ENCODE data around the gene MTAP. TPM values are rescaled to one million over a fixed set of nuclear protein-coding genes. Genes with fewer than 3 reads are reported as not detected.

Gene MTAP
- not detected in 2 replicates for total RNA-seq (2014; rRNA removed; shearing (Covaris generic))

DNA sequence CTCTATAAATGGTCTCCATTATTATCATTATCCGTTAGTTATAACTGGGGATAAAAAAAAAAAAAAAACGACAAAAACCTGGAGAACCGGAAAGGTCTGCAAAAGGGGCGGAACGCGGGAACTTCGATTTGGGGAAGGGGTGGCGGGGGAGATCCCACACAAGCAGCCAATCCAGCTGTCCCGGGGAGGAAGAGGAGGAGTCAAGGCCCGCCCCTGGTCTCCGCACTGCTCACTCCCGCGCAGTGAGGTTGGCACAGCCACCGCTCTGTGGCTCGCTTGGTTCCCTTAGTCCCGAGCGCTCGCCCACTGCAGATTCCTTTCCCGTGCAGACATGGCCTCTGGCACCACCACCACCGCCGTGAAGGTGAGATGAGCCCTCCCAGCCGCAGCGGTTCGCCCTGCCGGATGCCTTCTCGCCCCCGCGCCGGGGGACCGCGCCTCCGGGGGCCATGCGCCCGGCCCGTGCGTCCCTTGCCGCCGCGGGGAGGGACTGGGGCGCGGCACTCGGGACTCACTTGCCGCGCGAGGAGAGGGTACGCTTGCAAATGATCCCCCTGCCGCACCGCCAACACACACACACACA lies at the start of gene MTAP:
Gene MTAP, plus strand, starts transcription at position 219 of the 583 bp plus-strand sequence. Its CDS starts 113 bp downstream, at position 332.
- DNase-seq (ENCODE audit: low read depth) = no peak

GRCh38 chr9:21753523-21753922 lies 48.9 kb upstream of the MTAP start:
- no peak for DNase-seq (ENCODE audit: low read depth)

- no peak for DNase-seq (ENCODE audit: low read depth)
Observed at GRCh38 chr9:21754741-21755140, 47.7 kb upstream of the MTAP start.

GRCh38 chr9:21758540-21758939 lies 43.9 kb upstream of the MTAP start:
- DNase-seq (ENCODE audit: low read depth) = no peak

- DNase-seq (ENCODE audit: low read depth) = no peak
Observed at GRCh38 chr9:21761309-21761901, 41.0 kb upstream of the MTAP start.

DNA sequence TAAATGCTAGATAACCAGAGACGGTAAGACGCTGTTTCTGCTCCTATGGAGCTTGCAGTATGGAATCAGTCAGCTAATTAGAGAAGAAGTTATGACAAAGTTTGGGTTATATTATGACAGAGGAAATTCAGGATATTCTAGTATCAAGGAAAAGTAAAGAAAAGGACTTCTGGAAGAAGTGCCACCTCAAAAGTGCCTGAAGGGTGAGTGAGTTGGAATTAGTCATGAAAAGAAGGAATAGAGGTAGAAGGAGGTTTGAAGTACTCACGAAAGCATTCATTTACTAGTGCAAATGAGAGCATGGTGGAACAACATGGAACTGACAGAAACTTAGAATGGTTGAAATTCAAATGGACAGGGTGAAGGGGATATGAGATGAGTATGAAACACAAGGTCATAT lies 40.4 kb upstream of the MTAP start:
- no peak for DNase-seq (ENCODE audit: low read depth)

DNA sequence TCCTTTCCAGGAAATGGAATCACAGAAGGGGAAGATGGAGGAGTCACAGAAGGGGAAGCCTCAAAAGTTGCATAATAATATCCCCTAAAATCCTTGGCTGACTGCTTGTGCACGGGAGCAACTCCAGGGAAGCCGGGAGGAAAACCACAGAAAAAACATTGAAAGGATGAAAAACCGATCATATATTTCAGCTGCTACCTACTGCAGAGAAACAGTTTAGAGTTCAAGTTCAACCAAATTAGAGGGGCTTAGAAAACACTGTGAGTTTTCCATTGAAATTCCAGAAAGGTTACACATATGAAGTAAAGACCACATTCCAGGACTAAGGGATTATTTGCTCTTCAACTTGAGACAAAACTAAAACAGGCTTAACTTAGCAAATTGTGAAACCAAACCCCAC lies 37.6 kb upstream of the MTAP start:
- DNase-seq (ENCODE audit: low read depth) = no peak

DNA sequence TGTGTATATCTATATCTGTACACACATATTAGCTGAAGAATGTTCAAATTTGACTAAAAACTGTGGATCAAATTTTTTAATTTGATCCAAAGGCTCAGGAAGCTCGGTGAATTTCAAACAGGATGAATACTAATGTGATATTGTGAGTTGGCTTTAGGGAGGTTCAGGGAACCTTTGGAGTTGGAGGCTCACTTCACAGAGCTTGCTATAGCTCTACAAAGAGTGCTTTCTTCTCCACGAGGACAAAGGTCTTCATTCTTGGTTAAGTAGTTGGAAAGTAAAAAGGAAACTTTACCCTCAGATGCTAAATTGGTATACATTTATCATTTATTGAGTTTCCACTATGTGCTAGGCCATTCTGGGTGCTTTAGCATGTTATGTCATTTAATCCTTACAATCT lies 36.3 kb upstream of the MTAP start:
- no peak for DNase-seq (ENCODE audit: low read depth)

DNA sequence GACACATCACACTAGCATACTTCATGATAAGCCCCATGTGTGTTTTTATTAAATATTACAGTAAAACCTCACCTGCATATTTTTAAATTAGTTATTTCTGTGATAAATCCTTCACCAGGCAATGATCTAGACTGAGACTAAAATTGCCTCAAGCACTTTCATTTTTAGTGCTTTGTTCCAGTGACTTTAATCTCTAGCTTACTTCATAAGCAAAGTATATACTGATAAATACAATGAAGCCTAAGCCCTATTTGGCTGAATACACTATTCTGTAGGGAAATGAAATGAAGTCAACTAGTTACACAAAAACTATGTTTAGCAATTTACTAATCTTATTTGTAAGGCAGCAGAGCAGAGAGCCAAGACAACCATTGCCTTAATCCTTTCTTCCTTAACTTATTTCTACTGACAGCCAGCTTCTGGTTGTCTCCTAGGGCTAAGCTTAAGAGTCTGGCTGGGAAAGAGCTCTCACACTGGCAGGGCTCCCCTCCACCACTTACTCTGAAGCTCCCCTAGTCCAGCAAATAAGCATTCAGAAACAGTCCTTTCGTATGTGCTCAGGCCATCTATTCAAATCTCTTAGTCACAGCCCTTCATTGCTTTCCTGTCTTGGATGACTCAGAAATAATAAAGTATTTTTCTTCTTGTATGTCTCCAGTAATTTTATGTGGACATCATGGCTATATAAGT lies 31.4 kb upstream of the MTAP start:
- DNase-seq (ENCODE audit: low read depth) = no peak

GRCh38 chr9:21777701-21778100 lies 24.7 kb upstream of the MTAP start:
- no peak for DNase-seq (ENCODE audit: low read depth)

DNA sequence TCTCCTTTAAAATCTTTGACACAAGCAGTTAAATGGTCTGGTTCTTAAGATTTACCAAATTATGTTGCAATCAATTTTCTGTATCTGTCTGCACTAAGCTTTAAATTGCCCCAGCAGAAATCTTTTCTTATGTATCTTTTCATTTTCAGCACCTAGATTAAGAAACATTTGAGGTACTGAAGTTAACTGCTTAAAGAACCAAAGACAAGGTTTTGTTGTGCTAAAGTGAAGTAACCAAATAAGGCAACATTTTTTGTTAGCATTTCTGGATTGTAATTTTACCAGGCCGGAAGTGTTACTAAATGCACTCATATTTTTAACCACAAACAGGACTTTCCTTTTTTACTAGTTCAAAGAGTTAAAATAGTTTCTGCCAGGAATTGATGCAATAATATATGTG lies 24.1 kb upstream of the MTAP start:
- DNase-seq (ENCODE audit: low read depth) = no peak

GRCh38 chr9:21779397-21779796 lies 23.0 kb upstream of the MTAP start:
- DNase-seq (ENCODE audit: low read depth) = no peak

DNA sequence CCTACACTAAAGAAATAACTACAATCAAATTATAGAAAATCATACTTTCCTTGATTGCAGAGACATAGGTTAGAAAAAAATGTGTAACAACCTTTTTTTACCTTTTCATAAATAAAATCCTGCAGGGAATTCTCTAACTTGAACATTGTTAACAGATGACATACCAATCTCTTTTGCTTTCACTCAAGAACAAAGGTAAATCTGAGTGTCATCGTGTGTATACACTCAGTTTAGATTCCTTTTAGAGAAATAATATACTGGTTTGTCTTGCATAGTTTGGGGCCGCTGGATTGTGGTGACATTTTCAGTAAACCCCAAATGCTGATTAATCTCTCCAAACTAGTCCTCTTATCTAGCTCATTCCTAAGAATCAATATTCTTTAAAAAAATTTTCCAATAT lies 20.8 kb upstream of the MTAP start:
- DNase-seq (ENCODE audit: low read depth) = no peak

GRCh38 chr9:21782205-21782604 lies 20.2 kb upstream of the MTAP start:
- no peak for DNase-seq (ENCODE audit: low read depth)

GRCh38 chr9:21788752-21789151 lies 13.7 kb upstream of the MTAP start:
- DNase-seq (ENCODE audit: low read depth) = no peak

GRCh38 chr9:21789541-21790037 lies 12.8 kb upstream of the MTAP start:
- DNase-seq (ENCODE audit: low read depth) = no peak

DNA sequence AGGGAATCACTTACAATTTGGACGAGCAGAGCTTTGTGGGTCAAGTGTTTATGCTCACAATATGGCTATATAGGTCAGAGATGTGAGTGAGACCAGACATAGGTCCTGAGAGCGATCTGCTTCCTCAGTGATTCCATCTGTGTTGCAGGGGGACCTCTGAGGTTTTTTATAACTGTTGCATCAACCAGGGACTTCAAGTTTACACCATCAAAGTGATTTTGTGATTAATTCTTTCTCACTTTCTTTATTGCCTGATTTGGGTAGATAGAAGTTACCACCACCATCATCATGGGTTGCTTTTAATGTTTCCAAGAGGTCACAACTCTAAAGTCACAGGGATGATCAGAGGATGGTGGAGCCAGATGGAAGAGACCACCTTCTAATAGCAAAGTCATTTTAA lies 7.0 kb upstream of the MTAP start:
- DNase-seq (ENCODE audit: low read depth) = no peak

- no peak for DNase-seq (ENCODE audit: low read depth)
Observed at GRCh38 chr9:21796768-21797167, 5.7 kb upstream of the MTAP start.

DNA sequence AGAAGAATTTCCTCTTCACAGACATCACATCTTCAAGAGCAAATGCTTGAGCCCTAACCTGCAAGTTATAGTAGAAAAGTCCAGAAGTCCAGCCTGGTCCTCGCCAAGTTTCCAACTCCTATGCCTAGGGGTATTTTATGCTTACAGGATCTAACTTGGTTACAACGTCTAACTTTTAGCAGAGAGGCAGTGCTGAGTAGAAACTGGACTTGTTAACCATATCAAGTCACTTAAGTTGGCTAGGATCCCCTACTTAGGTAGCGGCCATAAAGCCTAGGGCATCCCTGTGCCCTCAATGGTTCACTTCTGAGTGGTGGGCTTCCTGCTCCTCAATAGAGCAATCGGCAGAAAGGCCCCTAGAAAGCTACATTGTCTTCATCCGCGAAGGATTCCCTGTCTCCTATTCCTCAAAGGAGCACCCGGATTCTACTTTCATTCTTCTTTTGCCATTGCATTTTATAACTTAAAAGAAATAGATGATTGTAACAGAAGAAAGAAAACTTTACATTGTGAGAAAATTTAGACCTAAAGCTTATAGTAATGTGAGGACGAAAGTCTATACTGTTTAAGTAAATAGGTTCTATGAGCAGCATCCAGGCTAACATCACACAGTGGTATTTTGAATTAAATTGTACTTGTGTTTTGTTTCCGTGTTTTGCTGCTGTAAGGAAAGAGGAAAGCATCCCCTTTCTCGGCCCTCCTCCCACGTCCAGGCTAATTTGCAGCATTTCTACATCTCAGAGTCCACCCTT lies 1.3 kb upstream of the MTAP start:
- no peak for DNase-seq (ENCODE audit: low read depth)

GRCh38 chr9:21801683-21802417 lies 586 bp upstream of the MTAP start:
- no peak for DNase-seq (ENCODE audit: low read depth)

DNA sequence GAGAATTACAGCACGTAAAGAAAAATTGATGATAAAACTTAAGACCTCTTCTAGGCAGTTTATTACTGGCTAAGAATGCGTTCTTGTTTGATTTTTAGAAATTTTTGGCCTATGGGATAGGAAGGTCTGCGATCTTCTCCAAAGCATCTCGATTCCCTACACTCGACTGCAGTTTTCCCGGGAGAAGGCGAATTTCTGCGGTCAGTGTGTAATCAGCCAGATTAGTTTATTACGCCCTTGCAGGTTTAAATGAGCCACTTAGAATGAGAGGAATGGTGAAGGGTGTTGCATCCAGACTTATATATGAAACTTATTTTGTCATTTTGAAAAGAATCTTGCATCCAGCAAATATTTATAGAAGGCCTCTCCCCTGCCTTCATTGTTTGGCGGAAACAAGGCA lies 1.2 kb downstream of the MTAP start:
- DNase-seq (ENCODE audit: low read depth) = no peak

DNA sequence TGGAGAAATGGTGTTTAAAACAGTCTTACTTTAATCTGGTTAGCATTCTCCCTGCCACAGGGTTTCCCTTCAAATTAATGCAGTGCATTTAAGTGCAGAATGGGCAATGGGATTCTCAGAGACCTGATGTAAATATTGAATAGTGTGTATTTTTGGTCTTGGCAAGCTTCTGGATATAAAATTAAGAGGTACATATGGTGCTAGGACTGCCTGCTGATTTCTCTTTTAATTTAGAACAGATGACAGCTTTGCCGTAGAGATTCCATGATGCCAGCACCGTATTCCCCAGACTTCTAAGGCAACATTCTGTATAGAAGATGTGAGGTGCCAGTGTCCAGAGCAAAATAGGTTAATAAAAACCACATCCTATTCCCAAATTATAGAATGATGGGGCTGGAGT lies 1.9 kb downstream of the MTAP start:
- DNase-seq (ENCODE audit: low read depth) = no peak

All from Daoy (cell line).